ENCODE data around the gene TM9SF1.

TM9SF1 gene

GRCh38 chr14:24194186-24194872, 912 bp downstream of the TM9SF1 start:
- H3K27ac Mint-ChIP-seq: peak overlapping the region; percentile 90
- no peaks in the 10 kb centered on the region for H3K27me3 Mint-ChIP-seq (ENCODE audit: low read depth)
- peak overlapping the region; percentile 98 for H3K4me3 Mint-ChIP-seq
- no peaks in the 10 kb centered on the region for H3K9me3 Mint-ChIP-seq
- H3K4me1 Mint-ChIP-seq (ENCODE audit: low read depth): peaks cover 59% of the 10 kb centered on the region
- H3K36me3 Mint-ChIP-seq (ENCODE audit: low read depth): peaks cover 39% of the 10 kb centered on the region

GRCh38 chr14:24192933-24193332, 2.3 kb downstream of the TM9SF1 start:
- no peaks in the 10 kb centered on the region for H3K27me3 Mint-ChIP-seq (ENCODE audit: low read depth)
- no peak overlapping the region for H3K4me3 Mint-ChIP-seq
- H3K36me3 Mint-ChIP-seq (ENCODE audit: low read depth): peaks cover 37% of the 10 kb centered on the region
- no peaks in the 10 kb centered on the region for H3K9me3 Mint-ChIP-seq
- peaks cover 58% of the 10 kb centered on the region for H3K4me1 Mint-ChIP-seq (ENCODE audit: low read depth)
- no peak overlapping the region for H3K27ac Mint-ChIP-seq

GRCh38 chr14:24190416-24190815, 4.8 kb downstream of the TM9SF1 start:
- Mint-ChIP-seq H3K27ac (no peak overlapping the region), H3K27me3 (ENCODE audit: low read depth) (no peaks in the 10 kb centered on the region), H3K9me3 (no peaks in the 10 kb centered on the region), H3K4me3 (no peak overlapping the region), H3K36me3 (ENCODE audit: low read depth) (peaks cover 38% of the 10 kb centered on the region), H3K4me1 (ENCODE audit: low read depth) (peaks cover 55% of the 10 kb centered on the region)

- Mint-ChIP-seq H3K4me1 (ENCODE audit: low read depth) (peaks cover 49% of the 10 kb centered on the region), H3K27me3 (ENCODE audit: low read depth) (no peaks in the 10 kb centered on the region), H3K9me3 (no peaks in the 10 kb centered on the region), H3K36me3 (ENCODE audit: low read depth) (peaks cover 36% of the 10 kb centered on the region), H3K4me3 (no peak overlapping the region), H3K27ac (peak overlapping the region; percentile 85)
Observed at GRCh38 chr14:24189460-24189859, 5.8 kb downstream of the TM9SF1 start.

GRCh38 chr14:24189059-24189375, 6.2 kb downstream of the TM9SF1 start:
- Mint-ChIP-seq H3K36me3 (ENCODE audit: low read depth) (peaks cover 32% of the 10 kb centered on the region), H3K27me3 (ENCODE audit: low read depth) (no peaks in the 10 kb centered on the region), H3K9me3 (no peaks in the 10 kb centered on the region), H3K27ac (peak overlapping the region; percentile 85), H3K4me3 (peak overlapping the region; percentile 87), H3K4me1 (ENCODE audit: low read depth) (peaks cover 44% of the 10 kb centered on the region)

- Mint-ChIP-seq H3K27me3 (ENCODE audit: low read depth) (no peaks in the 10 kb centered on the region), H3K4me3 (peak within 1 kb of the TSS; percentile 87), H3K9me3 (no peaks in the 10 kb centered on the region), H3K4me1 (ENCODE audit: low read depth) (peaks cover 43% of the 10 kb centered on the region), H3K27ac (peak within 1 kb of the TSS; percentile 85), H3K36me3 (ENCODE audit: low read depth) (peaks cover 34% of the 10 kb centered on the region)
Observed at GRCh38 chr14:24188251-24189058, 6.8 kb downstream of the TM9SF1 start, which contains the start of gene IPO4. IPO4 (minus strand) TSS chr14:24188816; CDS start chr14:24188787, 29 bp downstream.

GRCh38 chr14:24187539-24187915, 7.7 kb downstream of the TM9SF1 start:
- peak overlapping the region; percentile 87 for H3K4me3 Mint-ChIP-seq
- H3K36me3 Mint-ChIP-seq (ENCODE audit: low read depth): peaks cover 31% of the 10 kb centered on the region
- no peaks in the 10 kb centered on the region for H3K27me3 Mint-ChIP-seq (ENCODE audit: low read depth)
- H3K9me3 Mint-ChIP-seq: no peaks in the 10 kb centered on the region
- H3K27ac Mint-ChIP-seq: peak overlapping the region; percentile 85
- peaks cover 37% of the 10 kb centered on the region for H3K4me1 Mint-ChIP-seq (ENCODE audit: low read depth)

GRCh38 chr14:24186831-24187538, 8.3 kb downstream of the TM9SF1 start:
- peak overlapping the region; percentile 18 for H3K27ac Mint-ChIP-seq
- no peaks in the 10 kb centered on the region for H3K27me3 Mint-ChIP-seq (ENCODE audit: low read depth)
- H3K36me3 Mint-ChIP-seq (ENCODE audit: low read depth): peaks cover 27% of the 10 kb centered on the region
- peak overlapping the region; percentile 87 for H3K4me3 Mint-ChIP-seq
- H3K4me1 Mint-ChIP-seq (ENCODE audit: low read depth): peaks cover 32% of the 10 kb centered on the region
- no peaks in the 10 kb centered on the region for H3K9me3 Mint-ChIP-seq

- no peaks in the 10 kb centered on the region for H3K27me3 Mint-ChIP-seq (ENCODE audit: low read depth)
- H3K4me1 Mint-ChIP-seq (ENCODE audit: low read depth): peaks cover 25% of the 10 kb centered on the region
- no peaks in the 10 kb centered on the region for H3K9me3 Mint-ChIP-seq
- peaks cover 27% of the 10 kb centered on the region for H3K36me3 Mint-ChIP-seq (ENCODE audit: low read depth)
- H3K27ac Mint-ChIP-seq: no peak overlapping the region
- no peak overlapping the region for H3K4me3 Mint-ChIP-seq
Observed at GRCh38 chr14:24185741-24186140, 9.5 kb downstream of the TM9SF1 start.

GRCh38 chr14:24185026-24185425, 10.2 kb downstream of the TM9SF1 start:
- no peaks in the 10 kb centered on the region for H3K27me3 Mint-ChIP-seq (ENCODE audit: low read depth)
- H3K36me3 Mint-ChIP-seq (ENCODE audit: low read depth): peaks cover 32% of the 10 kb centered on the region
- H3K9me3 Mint-ChIP-seq: no peaks in the 10 kb centered on the region
- H3K4me3 Mint-ChIP-seq: no peak overlapping the region
- H3K4me1 Mint-ChIP-seq (ENCODE audit: low read depth): peaks cover 21% of the 10 kb centered on the region
- no peak overlapping the region for H3K27ac Mint-ChIP-seq

GRCh38 chr14:24184104-24184970, 10.9 kb downstream of the TM9SF1 start:
- peaks cover 16% of the 10 kb centered on the region for H3K4me1 Mint-ChIP-seq (ENCODE audit: low read depth)
- no peaks in the 10 kb centered on the region for H3K27me3 Mint-ChIP-seq (ENCODE audit: low read depth)
- H3K36me3 Mint-ChIP-seq (ENCODE audit: low read depth): peaks cover 34% of the 10 kb centered on the region
- H3K4me3 Mint-ChIP-seq: no peak overlapping the region
- no peaks in the 10 kb centered on the region for H3K9me3 Mint-ChIP-seq
- H3K27ac Mint-ChIP-seq: no peak overlapping the region

- no peaks in the 10 kb centered on the region for H3K27me3 Mint-ChIP-seq (ENCODE audit: low read depth)
- H3K36me3 Mint-ChIP-seq (ENCODE audit: low read depth): peaks cover 38% of the 10 kb centered on the region
- no peak overlapping the region for H3K27ac Mint-ChIP-seq
- no peaks in the 10 kb centered on the region for H3K9me3 Mint-ChIP-seq
- peaks cover 10% of the 10 kb centered on the region for H3K4me1 Mint-ChIP-seq (ENCODE audit: low read depth)
- no peak overlapping the region for H3K4me3 Mint-ChIP-seq
Observed at GRCh38 chr14:24183014-24183481, 12.2 kb downstream of the TM9SF1 start.

GRCh38 chr14:24182110-24182882, 12.9 kb downstream of the TM9SF1 start:
- Mint-ChIP-seq H3K27me3 (ENCODE audit: low read depth) (no peaks in the 10 kb centered on the region), H3K4me1 (ENCODE audit: low read depth) (peaks cover 4% of the 10 kb centered on the region), H3K36me3 (ENCODE audit: low read depth) (peaks cover 40% of the 10 kb centered on the region), H3K9me3 (no peaks in the 10 kb centered on the region), H3K4me3 (no peak overlapping the region), H3K27ac (peak overlapping the region; percentile 58)
